Measurements from ENCODE around the gene EFTUD2. TPM values are rescaled to one million over a fixed set of nuclear protein-coding genes. Genes with fewer than 3 reads are reported as not detected.

Gene EFTUD2
- total and polyA plus RNA-seq, 2 of the 4 experiments (the other 2 are of a cell fraction), result 72.5 to 126 TPM

- TF ChIP-seq RCOR1 (IDR thresholded peaks at IDR 0.05; ENCODE audit: insufficient replicate concordance, low read length), result no peak
These were observed 70.2 kb downstream of the EFTUD2 start (continued) for GRCh38 chr17:44828919-44829522.

- no peak overlapping the region for H4K91ac ChIP-seq (ENCODE audit: insufficient read depth, low read depth, low read length)
- dilution Hi-C loops (cut with HindIII; ENCODE audit: low sequenced_read_pairs, unreplicated experiment) (no loop called here), intact Hi-C loops (cut with micrococcal nuclease) (no loop called here), in situ Hi-C loops (cut with MboI; ENCODE audit: low sequenced_read_pairs) (loop anchor here (5.0 kb wide), 1 partner anchor 36 kb away; no protein-coding TSS in a partner anchor)
- H3K36me3 ChIP-seq (ENCODE audit: control insufficient read depth, insufficient read depth, low read length), result no peaks in the 10 kb centered on the region
- H2BK15ac ChIP-seq (ENCODE audit: low read depth, low read length), result no peak overlapping the region
- ATAC-seq (ENCODE audit: low read depth) (no peak), DNase-seq (no peak)
- no peak overlapping the region for H2BK120ac ChIP-seq (ENCODE audit: low read depth, low read length)
- peak overlapping the region; percentile 97 for H3K4me2 ChIP-seq (ENCODE audit: low read depth, low read length)
- no peak overlapping the region for H2AK5ac ChIP-seq (ENCODE audit: low read depth, low read length)
- H3K18ac ChIP-seq (ENCODE audit: low read depth, low read length), result no peak overlapping the region
- H3K56ac ChIP-seq (ENCODE audit: extremely low read depth, insufficient read depth, low read length), result no peak overlapping the region
- H4K20me1 ChIP-seq (ENCODE audit: insufficient read depth, low read length), result peaks cover 17% of the 10 kb centered on the region; the same call in 1 of the 2 replicates
- no peak overlapping the region for H2AFZ ChIP-seq (replicated peaks; ENCODE audit: low read length, poor library complexity)
- no peak overlapping the region for H3K23ac ChIP-seq (ENCODE audit: low read depth, low read length)
- H2AK9ac ChIP-seq (replicated peaks; ENCODE audit: low read depth, low read length, poor library complexity), result no peak overlapping the region
- H2BK5ac ChIP-seq (ENCODE audit: low read depth, low read length, poor library complexity, severe bottlenecking), result peak overlapping the region; percentile 67
- no peaks in the 10 kb centered on the region for H3K27me3 ChIP-seq (ENCODE audit: control insufficient read depth, insufficient read depth, low read length)
- H4K5ac ChIP-seq (ENCODE audit: low read depth, low read length), result no peak overlapping the region
- H3K27ac ChIP-seq (ENCODE audit: insufficient read depth, low read length), result no peak overlapping the region
- peaks cover 6% of the 10 kb centered on the region; the same call in 1 of the 2 replicates for H3K9me1 ChIP-seq (ENCODE audit: insufficient read depth, low read length)
- H3K9ac ChIP-seq (ENCODE audit: low read depth, low read length), result peak overlapping the region; percentile 94; the same call in 1 of the 2 replicates
- ChIA-PET CTCF (no interaction called here), POLR2A (ENCODE audit: unreplicated experiment) (no interaction called here)
- peak overlapping the region in 1 of 2 experiments; percentile 47; a peak in 1 of 4 replicates for H4K8ac ChIP-seq (ENCODE audit: low read depth in 2 of 2, low read length in 2 of 2)
- H3K9me3 ChIP-seq (ENCODE audit: control insufficient read depth, insufficient read depth, low read length), result no peaks in the 10 kb centered on the region
- no peak overlapping the region for H3K14ac ChIP-seq (replicated peaks; ENCODE audit: low read depth, low read length)
- no TSS peak for BruUV-seq (replicated peaks)
- H3K4me1 ChIP-seq (ENCODE audit: control insufficient read depth, insufficient read depth, low read length), result peaks cover 2% of the 10 kb centered on the region
- no CpG with 5 or more reads among the region's 1 CpG for WGBS, 2 experiments (ENCODE audit: extremely low coverage in 2 of 2, insufficient read length in 1 of 2)
- no peak overlapping the region for H3K4ac ChIP-seq (ENCODE audit: low read depth, low read length)
- peak overlapping the region; percentile 77; the same call in 1 of the 2 replicates for H3K4me3 ChIP-seq (ENCODE audit: insufficient read depth, low read depth, low read length)
- H3K79me1 ChIP-seq (ENCODE audit: low read depth in 1 of 2, low read length in 2 of 2), result peaks cover 6 to 29% of the 10 kb centered on the region in 2 experiments; a peak in 3 of 4 replicates
- H2BK20ac ChIP-seq (ENCODE audit: low read depth, low read length), result no peak overlapping the region
- TF ChIP-seq SMC3 (IDR thresholded peaks at IDR 0.05; ENCODE audit: low read depth, low read length) (no peak), MAZ (IDR thresholded peaks at IDR 0.05; ENCODE audit: borderline replicate concordance, low read depth, low read length) (no peak), ELK1 (IDR thresholded peaks at IDR 0.05; ENCODE audit: borderline replicate concordance, low read depth, low read length) (no peak), RFX5 (IDR thresholded peaks at IDR 0.05; ENCODE audit: low read depth, low read length) (no peak), RAD21 (IDR thresholded peaks at IDR 0.05; ENCODE audit: low read length) (no peak), USF2 (IDR thresholded peaks at IDR 0.05; ENCODE audit: low read depth, low read length) (no peak), POLR2A (IDR thresholded peaks at IDR 0.05; ENCODE audit: low read depth, low read length) (no peak), MXI1 (IDR thresholded peaks at IDR 0.05; ENCODE audit: borderline replicate concordance, low read depth, low read length) (no peak), CHD1 (IDR thresholded peaks at IDR 0.05; ENCODE audit: low read depth, low read length) (no peak), CTCF (conservative IDR thresholded peaks at IDR 0.05; ENCODE audit: low read depth, low read length) (no peak), CEBPB (IDR thresholded peaks at IDR 0.05; ENCODE audit: low read depth, low read length) (no peak), FOS (IDR thresholded peaks at IDR 0.05; ENCODE audit: low read depth, low read length) (no peak), RCOR1 (IDR thresholded peaks at IDR 0.05; ENCODE audit: insufficient replicate concordance, low read length) (no peak)
These were observed 71.4 kb downstream of the EFTUD2 start for GRCh38 chr17:44827863-44828262.

Measured in IMR-90 (cell line).